HepG2 (cell line): ENCODE data around the gene LDLRAP1. TPM values are rescaled to one million over a fixed set of nuclear protein-coding genes. Genes with fewer than 3 reads are reported as not detected.

Experiments used
- ATAC-seq: fragments of 200-7000 bp; cut with Tn5 transposase; 3 replicates; pipeline ENCODE4 v1.9.1; 2020; ENCODE audit warnings: mild to moderate bottlenecking, moderate library complexity
- BruUV-seq: library from RNA; stranded (reverse); fragments of 400-500 nt; replicated peaks from 2 replicates; lab custom pipeline; 2021; lab: Mats Ljungman, UMichigan
- CTCF ChIA-PET: fragments of 300-600 bp; formaldehyde crosslinking; extraction: SDS; loops from one replicate; lab custom pipeline; 2021; ENCODE audit warnings: low total read pairs, inconsistent platforms, low intra/inter-chr PET ratio; lab: Yijun Ruan, JAX
- POLR2A ChIA-PET: fragments of 350-600 bp; sonication (Branson Sonifier 250); formaldehyde crosslinking; loops from one replicate; lab custom pipeline; 2020; ENCODE audit warnings: antibody characterized with exemption, inconsistent platforms; lab: Yijun Ruan, JAX
- DNase-seq: peaks from one replicate; pipeline ENCODE4 v3.0.0-alpha.2; 2015; ENCODE audit warnings: low spot score
- FAIRE-seq: peaks from 3 replicates; lab custom pipeline; 2011; peaks lifted over from hg19 to GRCh38; lab: Jason Lieb, UNC
- H2AFZ ChIP-seq: one replicate; pipeline ENCODE4 v1.6.1; 2011; ENCODE audit warnings: low read length, inconsistent platforms
- H3K27ac ChIP-seq: fragments of 300-600 bp; 3 replicates; pipeline ENCODE4 v1.8.0; 2011; ENCODE audit warnings: mixed run types, mild to moderate bottlenecking, mixed read lengths, low read length, inconsistent platforms; ENCODE audit not compliant: insufficient read depth; ENCODE audit errors: extremely low read length
- H3K27me3 ChIP-seq, 2 experiments: fragments of 200-600 bp in 1 of 2; 2 replicates in 1 of 2; 3 replicates in 1 of 2; pipeline versions ENCODE4 v1.6.0 to v1.8.0; 2011; ENCODE audit warnings: low read length in 2 of 2, mild to moderate bottlenecking in 2 of 2, moderate library complexity in 2 of 2, inconsistent platforms in 1 of 2; ENCODE audit not compliant: insufficient read depth in 2 of 2, control insufficient read depth in 1 of 2
- H3K36me3 ChIP-seq, 2 experiments: fragments of 200-600 bp in 1 of 2; replicated peaks in 1 of 2; 2 replicates in 1 of 2; 3 replicates in 1 of 2; pipeline versions ENCODE4 v1.5.1 to v1.8.0; 2011; ENCODE audit warnings: low read length in 2 of 2, inconsistent platforms in 1 of 2; ENCODE audit not compliant: insufficient read depth in 2 of 2, control insufficient read depth in 1 of 2
- H3K4me1 ChIP-seq: 2 replicates; pipeline ENCODE4 v1.5.1; 2012; ENCODE audit warnings: low read length, inconsistent platforms; ENCODE audit not compliant: insufficient read depth
- H3K4me2 ChIP-seq: 2 replicates; pipeline ENCODE4 v1.6.0; 2011; ENCODE audit warnings: low read depth, low read length, inconsistent platforms
- H3K4me3 ChIP-seq, 3 experiments: fragments of 200-600 bp in 1 of 3; sonication (generic), shearing (Covaris generic) in 1 of 3; replicated peaks in 1 of 3; 2 replicates each; pipeline ENCODE4 v1.5.1; 2011 to 2016; ENCODE audit warnings: low read length in 3 of 3, inconsistent platforms in 2 of 3, low read depth in 2 of 3, mild to moderate bottlenecking in 2 of 3, control low read depth in 1 of 3, mixed read lengths in 1 of 3; ENCODE audit not compliant: insufficient read depth in 1 of 3
- H3K79me2 ChIP-seq: one replicate; pipeline ENCODE4 v1.6.1; 2011; ENCODE audit warnings: low read length, inconsistent platforms; ENCODE audit not compliant: insufficient read depth
- H3K9ac ChIP-seq: 2 replicates; pipeline ENCODE4 v1.6.0; 2011; ENCODE audit warnings: mild to moderate bottlenecking, low read depth, low read length, inconsistent platforms; ENCODE audit not compliant: insufficient read depth
- H3K9me3 ChIP-seq: 2 replicates; pipeline ENCODE4 v1.5.1; 2012; ENCODE audit warnings: mild to moderate bottlenecking, low read length
- H4K20me1 ChIP-seq: 2 replicates; pipeline ENCODE4 v1.6.0; 2011; ENCODE audit warnings: inconsistent platforms, mild to moderate bottlenecking, low read length, moderate library complexity; ENCODE audit not compliant: insufficient read depth
- CTCF ChIP-seq: sonication (generic); formaldehyde crosslinking; IDR thresholded peaks from 2 replicates; pipeline ENCODE4 v1.5.0; 2020; ENCODE audit warnings: mild to moderate bottlenecking, missing genetic modification reagents, moderate library complexity
- HCFC1 ChIP-seq: fragments of 150-350 bp; IDR thresholded peaks from 2 replicates; pipeline ENCODE4 v1.6.1; 2014; ENCODE audit warnings: low read depth, low read length
- RBFOX2 ChIP-seq: fragments of 200-400 bp; formaldehyde crosslinking; IDR thresholded peaks from 2 replicates; pipeline ENCODE4 v1.6.1; 2017; ENCODE audit warnings: low read depth, mild to moderate bottlenecking, low read length
- REL ChIP-seq: sonication (generic); formaldehyde crosslinking; conservative IDR thresholded peaks from 2 replicates; pipeline ENCODE4 v1.8.0; 2022; ENCODE audit warnings: mild to moderate bottlenecking, missing genetic modification reagents, moderate library complexity
- SOX5 ChIP-seq: IDR thresholded peaks from 2 replicates; pipeline ENCODE4 v1.6.1; 2016; ENCODE audit warnings: borderline replicate concordance
- THRA ChIP-seq: sonication (generic); formaldehyde crosslinking; IDR thresholded peaks from 2 replicates; pipeline ENCODE4 v1.4.0; 2020; ENCODE audit warnings: missing genetic modification reagents, borderline replicate concordance
- ZFP82 ChIP-seq: sonication (generic); formaldehyde crosslinking; IDR thresholded peaks from 2 replicates; pipeline ENCODE4 v1.5.1; 2020; ENCODE audit warnings: mild to moderate bottlenecking, missing genetic modification reagents, borderline replicate concordance
- ZNF883 ChIP-seq: sonication (generic); formaldehyde crosslinking; IDR thresholded peaks from 2 replicates; pipeline ENCODE4 v1.5.1; 2020; ENCODE audit warnings: mild to moderate bottlenecking, missing genetic modification reagents; ENCODE audit errors: not compliant biosample characterization
- WGBS: methylation state at CpG from one replicate; pipeline ENCODE4 v1.1.6; 2017; ENCODE audit warnings: low lambda C conversion rate; 5-methylcytosine and 5-hydroxymethylcytosine counted together
- in situ Hi-C: cut with HindIII; loops from 2 replicates; pipeline ENCODE4 v1.10.0; 2017; ENCODE audit warnings: low pct_unique_long_range_greater_than_20kb; ENCODE audit not compliant: extremely low pct_ligation_motif_present
- intact Hi-C: fragments of 100-400 bp; cut with micrococcal nuclease; formaldehyde crosslinking; loops from one replicate; pipeline ENCODE4 v1.10.0; 2022; ENCODE audit not compliant: unreplicated experiment
- polyA plus RNA-seq, 8 experiments: library from polyadenylated mRNA; depleted of rRNA in 3 of 8; stranded (reverse) in 7 of 8; unstranded in 1 of 8; fragments of >200 nt; fragmentation: Illumina TruSeq in 4 of 8; extraction: Trizol in 4 of 8; gene quantifications; 2 replicates each; pipeline versions ENCODE4 v1.2.1 to v1.2.3, GENCODE V29; 2011 to 2016; ENCODE audit warnings: low read depth in 4 of 8, missing spikeins in 1 of 8, mixed read lengths in 1 of 8; ENCODE audit not compliant: insufficient read depth in 1 of 8
- total RNA-seq, 5 experiments: library from RNA; depleted of rRNA; stranded (reverse); fragments of >200 nt; fragmentation: Illumina TruSeq; extraction: Trizol; gene quantifications; 2 replicates each; pipeline ENCODE4 v1.2.3, GENCODE V29; 2016; ENCODE audit warnings: low read depth in 1 of 5
- TF ChIP-seq, protein P1 (sequence below): sonication (generic); formaldehyde crosslinking; conservative IDR thresholded peaks from 2 replicates; pipeline ENCODE4 v1.4.0; 2020; ENCODE audit warnings: missing genetic modification reagents
- TF ChIP-seq, protein P2 (sequence below): sonication (generic); formaldehyde crosslinking; IDR thresholded peaks from 2 replicates; pipeline ENCODE4 v1.4.0; 2020; ENCODE audit warnings: missing genetic modification reagents

Gene LDLRAP1
- total and polyA plus RNA-seq, 2 of the 13 experiments (the other 11 are each of a cell fraction or from before 2014, with no cell fraction given), result 7.2 to 12.1 TPM

DNA sequence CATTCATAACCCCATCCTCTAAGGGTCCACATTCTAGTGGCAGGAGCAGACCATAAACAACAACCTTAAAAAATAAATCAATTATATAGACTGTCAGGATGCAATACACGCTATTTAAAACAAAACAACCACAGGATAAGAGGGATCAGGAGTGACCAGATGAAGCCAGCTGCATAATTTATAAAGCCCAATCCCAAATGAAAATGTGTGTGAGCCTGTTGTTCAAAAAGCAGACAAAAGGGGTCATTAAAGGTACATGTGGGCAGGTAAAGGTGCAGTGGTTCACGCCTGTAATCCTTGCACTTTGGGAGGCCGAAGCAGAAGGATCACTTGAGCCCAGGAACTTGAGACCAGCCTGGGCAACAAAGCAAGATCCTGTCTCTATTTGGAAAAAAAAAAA is 10.4 kb upstream of the LDLRAP1 start:
- WGBS, result 17% methylated on average over 3 of the region's 3 CpGs
- peaks cover 4 to 26% of the 10 kb centered on the region in 2 experiments for H3K27me3 ChIP-seq
- no peak overlapping the region for H3K4me3 ChIP-seq
- no peaks in the 10 kb centered on the region for H3K36me3 ChIP-seq
- peaks cover 14% of the 10 kb centered on the region for H3K4me1 ChIP-seq
- ATAC-seq, result no peak
- no peak overlapping the region for H2AFZ ChIP-seq
- TF ChIP-seq CTCF (CRISPR knock-in tag) (peak; percentile 26; the same call in 1 of the 2 replicates), THRA (no peak)
- no peaks in the 10 kb centered on the region for H3K9me3 ChIP-seq
- CTCF ChIA-PET, result no interaction called here
- no peaks in the 10 kb centered on the region for H3K79me2 ChIP-seq
- in situ Hi-C loops (loop anchor here (5.0 kb wide), 1 partner anchor 34 kb away; no protein-coding TSS in a partner anchor), intact Hi-C loops (no loop called here)
- H3K27ac ChIP-seq, result no peak overlapping the region
- DNase-seq, result no peak
- FAIRE-seq, result no peak
- H4K20me1 ChIP-seq, result no peaks in the 10 kb centered on the region
- no peak overlapping the region for H3K9ac ChIP-seq
- POLR2A ChIA-PET, result no interaction called here
- no TSS peak for BruUV-seq
- H3K4me2 ChIP-seq, result no peak overlapping the region

- no peaks in the 10 kb centered on the region for H3K36me3 ChIP-seq
- in situ Hi-C loops (loop anchor here (5.0 kb wide), 1 partner anchor 33 kb away; no protein-coding TSS in a partner anchor), intact Hi-C loops (no loop called here)
- H4K20me1 ChIP-seq, result no peaks in the 10 kb centered on the region
- no peak overlapping the region for H2AFZ ChIP-seq
- no peak overlapping the region for H3K27ac ChIP-seq
- ChIA-PET POLR2A (no interaction called here), CTCF (no interaction called here)
- no peak overlapping the region for H3K4me3 ChIP-seq
- FAIRE-seq, result no peak
- 25% methylated on average over 3 of the region's 9 CpGs for WGBS
- no peak overlapping the region for H3K9ac ChIP-seq
- no peak for DNase-seq
- H3K79me2 ChIP-seq, result no peaks in the 10 kb centered on the region
- H3K27me3 ChIP-seq, result peaks cover 4 to 26% of the 10 kb centered on the region in 2 experiments
- no peak for ATAC-seq
- BruUV-seq, result no TSS peak
- no peaks in the 10 kb centered on the region for H3K9me3 ChIP-seq
- no peak overlapping the region for H3K4me2 ChIP-seq
- peaks cover 21% of the 10 kb centered on the region for H3K4me1 ChIP-seq
- TF ChIP-seq ZNF883, result no peak
- TF ChIP-seq ZFP82 (CRISPR knock-in tag), result no peak
- no peak for TF ChIP-seq RBFOX2
- TF ChIP-seq HCFC1, result no peak
- TF ChIP-seq, protein P1, sequence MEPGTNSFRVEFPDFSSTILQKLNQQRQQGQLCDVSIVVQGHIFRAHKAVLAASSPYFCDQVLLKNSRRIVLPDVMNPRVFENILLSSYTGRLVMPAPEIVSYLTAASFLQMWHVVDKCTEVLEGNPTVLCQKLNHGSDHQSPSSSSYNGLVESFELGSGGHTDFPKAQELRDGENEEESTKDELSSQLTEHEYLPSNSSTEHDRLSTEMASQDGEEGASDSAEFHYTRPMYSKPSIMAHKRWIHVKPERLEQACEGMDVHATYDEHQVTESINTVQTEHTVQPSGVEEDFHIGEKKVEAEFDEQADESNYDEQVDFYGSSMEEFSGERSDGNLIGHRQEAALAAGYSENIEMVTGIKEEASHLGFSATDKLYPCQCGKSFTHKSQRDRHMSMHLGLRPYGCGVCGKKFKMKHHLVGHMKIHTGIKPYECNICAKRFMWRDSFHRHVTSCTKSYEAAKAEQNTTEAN (CRISPR knock-in tag), result no peak
- no peak for TF ChIP-seq SOX5
- no peak for TF ChIP-seq REL
- TF ChIP-seq, protein P2, sequence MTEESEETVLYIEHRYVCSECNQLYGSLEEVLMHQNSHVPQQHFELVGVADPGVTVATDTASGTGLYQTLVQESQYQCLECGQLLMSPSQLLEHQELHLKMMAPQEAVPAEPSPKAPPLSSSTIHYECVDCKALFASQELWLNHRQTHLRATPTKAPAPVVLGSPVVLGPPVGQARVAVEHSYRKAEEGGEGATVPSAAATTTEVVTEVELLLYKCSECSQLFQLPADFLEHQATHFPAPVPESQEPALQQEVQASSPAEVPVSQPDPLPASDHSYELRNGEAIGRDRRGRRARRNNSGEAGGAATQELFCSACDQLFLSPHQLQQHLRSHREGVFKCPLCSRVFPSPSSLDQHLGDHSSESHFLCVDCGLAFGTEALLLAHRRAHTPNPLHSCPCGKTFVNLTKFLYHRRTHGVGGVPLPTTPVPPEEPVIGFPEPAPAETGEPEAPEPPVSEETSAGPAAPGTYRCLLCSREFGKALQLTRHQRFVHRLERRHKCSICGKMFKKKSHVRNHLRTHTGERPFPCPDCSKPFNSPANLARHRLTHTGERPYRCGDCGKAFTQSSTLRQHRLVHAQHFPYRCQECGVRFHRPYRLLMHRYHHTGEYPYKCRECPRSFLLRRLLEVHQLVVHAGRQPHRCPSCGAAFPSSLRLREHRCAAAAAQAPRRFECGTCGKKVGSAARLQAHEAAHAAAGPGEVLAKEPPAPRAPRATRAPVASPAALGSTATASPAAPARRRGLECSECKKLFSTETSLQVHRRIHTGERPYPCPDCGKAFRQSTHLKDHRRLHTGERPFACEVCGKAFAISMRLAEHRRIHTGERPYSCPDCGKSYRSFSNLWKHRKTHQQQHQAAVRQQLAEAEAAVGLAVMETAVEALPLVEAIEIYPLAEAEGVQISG (CRISPR knock-in tag), result no peak
Measured at GRCh38 chr1:25533775-25534409, 9.5 kb upstream of the LDLRAP1 start.
